GM23338 (cell line): ENCODE results near the gene FER. TPM values are rescaled to one million over a fixed set of nuclear protein-coding genes. Genes with fewer than 3 reads are reported as not detected.

ENCODE experiments used
- ATAC-seq: fragments of 200-7000 bp; cut with Tn5 transposase; 3 replicates; pipeline ENCODE4 v1.9.1; 2020
- DNase-seq: peaks from one replicate; pipeline ENCODE4 v3.0.0-alpha.2; 2015; ENCODE audit warnings: low spot score
- H2AFZ ChIP-seq: fragments of 200-600 bp; sonication (generic); 2 replicates; pipeline ENCODE4 v1.8.0; 2016; ENCODE audit warnings: antibody characterized with exemption, mild to moderate bottlenecking, moderate library complexity
- H3F3A ChIP-seq: fragments of 200-600 bp; sonication (generic); replicated peaks from 2 replicates; pipeline ENCODE4 v1.8.0; 2017; ENCODE audit warnings: antibody characterized with exemption, mixed run types, low read depth
- H3K27ac ChIP-seq: fragments of 200-600 bp; sonication (generic); 2 replicates; pipeline ENCODE4 v1.6.1; 2016; ENCODE audit warnings: low read depth
- H3K27me3 ChIP-seq: fragments of 200-600 bp; sonication (generic); 2 replicates; pipeline ENCODE4 v1.8.0; 2016; ENCODE audit warnings: mild to moderate bottlenecking, mixed run types, moderate library complexity; ENCODE audit not compliant: insufficient read depth
- H3K36me3 ChIP-seq: fragments of 200-600 bp; sonication (generic); 2 replicates; pipeline ENCODE4 v1.8.0; 2016; ENCODE audit warnings: mild to moderate bottlenecking; ENCODE audit not compliant: insufficient read depth
- H3K4me1 ChIP-seq: fragments of 200-600 bp; sonication (generic); 2 replicates; pipeline ENCODE4 v1.8.0; 2016; ENCODE audit warnings: mild to moderate bottlenecking, moderate library complexity; ENCODE audit not compliant: insufficient read depth
- H3K4me2 ChIP-seq: fragments of 200-600 bp; sonication (generic); 2 replicates; pipeline ENCODE4 v1.7.1; 2017; ENCODE audit warnings: mixed run types
- H3K4me3 ChIP-seq: fragments of 200-600 bp; sonication (generic); 2 replicates; pipeline ENCODE4 v1.6.1; 2016; ENCODE audit warnings: mixed run types
- H3K79me2 ChIP-seq: fragments of 200-600 bp; sonication (generic); replicated peaks from 2 replicates; pipeline ENCODE4 v1.8.0; 2017; ENCODE audit warnings: mild to moderate bottlenecking; ENCODE audit not compliant: insufficient read depth
- H3K9me2 ChIP-seq: fragments of 200-600 bp; sonication (generic); 2 replicates; pipeline ENCODE4 v1.8.0; 2017; ENCODE audit not compliant: insufficient read depth
- H4K20me1 ChIP-seq: fragments of 200-600 bp; sonication (generic); replicated peaks from 2 replicates; pipeline ENCODE4 v1.8.0; 2017; ENCODE audit warnings: mild to moderate bottlenecking; ENCODE audit not compliant: insufficient read depth
- H3K27ac Mint-ChIP-seq: 2 replicates; pipeline ENCODE4 v1.8.0; 2020; ENCODE audit warnings: inconsistent platforms, mild to moderate bottlenecking, moderate library complexity, mixed read lengths
- H3K27me3 Mint-ChIP-seq: 3 replicates; pipeline ENCODE4 v1.8.0; 2022; ENCODE audit warnings: low read depth, mild to moderate bottlenecking, moderate library complexity, mixed read lengths, inconsistent platforms; ENCODE audit not compliant: insufficient read depth, poor library complexity
- H3K36me3 Mint-ChIP-seq: 3 replicates; pipeline ENCODE4 v1.8.0; 2021; ENCODE audit warnings: low read depth, mild to moderate bottlenecking, inconsistent platforms, moderate library complexity, mixed read lengths
- H3K4me1 Mint-ChIP-seq: 3 replicates; pipeline ENCODE4 v1.8.0; 2020; ENCODE audit warnings: mild to moderate bottlenecking, inconsistent platforms, mixed read lengths
- H3K4me3 Mint-ChIP-seq: 3 replicates; pipeline ENCODE4 v1.8.0; 2021; ENCODE audit warnings: moderate library complexity, mild to moderate bottlenecking, inconsistent platforms, mixed read lengths
- H3K9me3 Mint-ChIP-seq: 3 replicates; pipeline ENCODE4 v1.8.0; 2020; ENCODE audit warnings: moderate library complexity, mild to moderate bottlenecking, inconsistent platforms, mixed read lengths
- CTCF ChIP-seq, 2 experiments: fragments of 200-600 bp in 1 of 2; sonication (generic) in 1 of 2; conservative IDR thresholded peaks; 2 replicates each; pipeline versions ENCODE4 v1.5.1 to v1.6.1; 2016 to 2017; ENCODE audit warnings: antibody characterized with exemption in 2 of 2, low read depth in 2 of 2, mild to moderate bottlenecking in 2 of 2, moderate library complexity in 1 of 2
- ETS1 ChIP-seq: IDR thresholded peaks from 2 replicates; pipeline ENCODE4 v1.6.1; 2016; ENCODE audit warnings: antibody characterized with exemption
- EZH2 ChIP-seq: fragments of 200-600 bp; sonication (generic); IDR thresholded peaks from one replicate; pipeline ENCODE4 v1.8.0; 2017; ENCODE audit warnings: antibody characterized with exemption, mild to moderate bottlenecking, low read depth; ENCODE audit not compliant: unreplicated experiment
- EZH2phosphoT487 ChIP-seq: fragments of 200-600 bp; sonication (generic); IDR thresholded peaks from one replicate; pipeline ENCODE4 v1.8.1; 2018; ENCODE audit warnings: antibody characterized with exemption; ENCODE audit not compliant: unreplicated experiment
- JUNB ChIP-seq: IDR thresholded peaks from one replicate; pipeline ENCODE4 v1.6.1; 2016; ENCODE audit warnings: antibody characterized with exemption; ENCODE audit not compliant: unreplicated experiment
- NANOG ChIP-seq: IDR thresholded peaks from 2 replicates; pipeline ENCODE4 v1.6.1; 2016; ENCODE audit warnings: antibody characterized with exemption, borderline replicate concordance
- POLR2AphosphoS5 ChIP-seq: IDR thresholded peaks from 2 replicates; pipeline ENCODE4 v1.6.1; 2016; ENCODE audit warnings: antibody characterized with exemption, low read depth
- REST ChIP-seq: IDR thresholded peaks from one replicate; pipeline ENCODE4 v1.6.1; 2018; ENCODE audit warnings: antibody characterized with exemption; ENCODE audit not compliant: unreplicated experiment
- STAT1 ChIP-seq: IDR thresholded peaks from one replicate; pipeline ENCODE4 v1.6.1; 2016; ENCODE audit warnings: antibody characterized with exemption; ENCODE audit not compliant: unreplicated experiment
- ZNF114 ChIP-seq: fragments of 250-450 bp; sonication (Bioruptor Pico); IDR thresholded peaks from 2 replicates; pipeline ENCODE4 v1.5.0; 2020; ENCODE audit warnings: mild to moderate bottlenecking, moderate library complexity
- ZNF331 ChIP-seq: fragments of 250-450 bp; sonication (Bioruptor Pico); IDR thresholded peaks from 2 replicates; pipeline ENCODE4 v1.5.0; 2020; ENCODE audit warnings: low read depth, mild to moderate bottlenecking, moderate library complexity
- ZNF462 ChIP-seq: fragments of 250-450 bp; sonication (Bioruptor Pico); IDR thresholded peaks from 2 replicates; pipeline ENCODE4 v1.5.0; 2020; ENCODE audit warnings: mild to moderate bottlenecking, moderate library complexity
- polyA plus RNA-seq: library from polyadenylated mRNA; unstranded; fragments of >200 nt; fragmentation: Nextera tagmentation; extraction: Ambion mirVana; gene quantifications from 2 replicates; pipeline ENCODE4 v1.2.1, GENCODE V29; 2016
- total RNA-seq: library from RNA; depleted of rRNA; stranded (reverse); fragments of >200 nt; shearing (Covaris generic); gene quantifications from 2 replicates; pipeline ENCODE4 v1.2.3, GENCODE V29; 2014

The FER gene
- total and polyA plus RNA-seq, 2 experiments from 2014 or later = 17.4 to 34.8 TPM

- no peak overlapping the region for H3K4me3 Mint-ChIP-seq
- ATAC-seq = no peak
- H3K4me1 Mint-ChIP-seq = no peaks in the 10 kb centered on the region
- H2AFZ ChIP-seq = 0 out of 2 replicates have a peak overlapping the region, but pooled peaks have one; percentile 43
- no peak overlapping the region for H3K4me2 ChIP-seq
- peaks cover 6% of the 10 kb centered on the region; the same call in 1 of the 3 replicates for H3K36me3 Mint-ChIP-seq
- H3K9me2 ChIP-seq = peaks cover 20% of the 10 kb centered on the region
- no peaks in the 10 kb centered on the region for H3K79me2 ChIP-seq
- H3K27ac ChIP-seq = no peak overlapping the region
- no peaks in the 10 kb centered on the region for H3F3A ChIP-seq
- no peaks in the 10 kb centered on the region for H4K20me1 ChIP-seq
- TF ChIP-seq ETS1 (no peak), ZNF462 (CRISPR knock-in tag) (no peak), STAT1 (no peak), ZNF114 (CRISPR knock-in tag) (no peak), NANOG (no peak), CTCF (conservative IDR thresholded peaks at IDR 0.05; ENCODE audit: low read depth in 2 of 2) (no peak), REST (no peak), EZH2 (no peak), JUNB (no peak), EZH2phosphoT487 (no peak), ZNF331 (no peak), POLR2AphosphoS5 (no peak)
- H3K36me3 ChIP-seq = no peaks in the 10 kb centered on the region
- H3K27ac Mint-ChIP-seq = no peak overlapping the region
- H3K27me3 ChIP-seq = no peaks in the 10 kb centered on the region
- no peaks in the 10 kb centered on the region for H3K4me1 ChIP-seq
- H3K4me3 ChIP-seq = no peak overlapping the region
- H3K27me3 Mint-ChIP-seq = no peaks in the 10 kb centered on the region
- peaks cover 5% of the 10 kb centered on the region for H3K9me3 Mint-ChIP-seq
- DNase-seq = no peak
These were observed 478.3 kb downstream of the FER start for GRCh38 chr5:109225716-109226625.
